H9 (cell line): Measurements from ENCODE around the gene HMGCS1. TPM values are rescaled to one million over a fixed set of nuclear protein-coding genes. Genes with fewer than 3 reads are reported as not detected.
A peak's percentile ranks its signal among the peaks of the same experiment; 100 is the strongest.

ENCODE experiments used
- DNase-seq: peaks from one replicate; pipeline ENCODE4 v3.0.0-alpha.2; 2017
- H2AFZ ChIP-seq: one replicate; pipeline ENCODE4 v1.6.1; 2013; ENCODE audit warnings: mild to moderate bottlenecking, low read length, control low read depth, moderate library complexity
- H2AK5ac ChIP-seq: 2 replicates; pipeline ENCODE4 v1.6.1; 2013; ENCODE audit warnings: low read length, control low read depth, mixed read lengths; ENCODE audit not compliant: insufficient read length
- H2BK120ac ChIP-seq: one replicate; pipeline ENCODE4 v1.6.1; 2013; ENCODE audit warnings: low read depth, mild to moderate bottlenecking, low read length, control low read depth, inconsistent platforms; ENCODE audit not compliant: poor library complexity, severe bottlenecking
- H2BK12ac ChIP-seq: 2 replicates; pipeline ENCODE4 v1.6.1; 2013; ENCODE audit warnings: low read length, control low read depth, mixed read lengths, low read depth; ENCODE audit not compliant: insufficient read length
- H2BK15ac ChIP-seq: 2 replicates; pipeline ENCODE4 v1.6.1; 2013; ENCODE audit warnings: low read depth, low read length, control low read depth
- H2BK20ac ChIP-seq: one replicate; pipeline ENCODE4 v1.6.1; 2013; ENCODE audit warnings: low read depth, mild to moderate bottlenecking, low read length, control low read depth, inconsistent platforms; ENCODE audit not compliant: poor library complexity, severe bottlenecking
- H2BK5ac ChIP-seq: 2 replicates; pipeline ENCODE4 v1.6.1; 2013; ENCODE audit warnings: low read length, control low read depth, mixed read lengths; ENCODE audit not compliant: insufficient read length
- H3K14ac ChIP-seq: 2 replicates; pipeline ENCODE4 v1.6.1; 2013; ENCODE audit warnings: low read length, control low read depth; ENCODE audit not compliant: insufficient read depth
- H3K18ac ChIP-seq: 2 replicates; pipeline ENCODE4 v1.6.1; 2013; ENCODE audit warnings: low read depth, mild to moderate bottlenecking, mixed read lengths, low read length, control low read depth; ENCODE audit not compliant: insufficient read length
- H3K23ac ChIP-seq: 2 replicates; pipeline ENCODE4 v1.6.1; 2013; ENCODE audit warnings: low read length, control low read depth, mixed read lengths, low read depth; ENCODE audit not compliant: insufficient read length
- H3K23me2 ChIP-seq: 2 replicates; pipeline ENCODE4 v1.6.1; 2013; ENCODE audit warnings: low read depth, mild to moderate bottlenecking, mixed read lengths, low read length, control low read depth; ENCODE audit not compliant: insufficient read length, poor library complexity, severe bottlenecking
- H3K27ac ChIP-seq: 2 replicates; pipeline ENCODE4 v1.5.1; 2013; ENCODE audit warnings: low read length, control low read depth, mixed read lengths, low read depth; ENCODE audit not compliant: insufficient read length
- H3K27me3 ChIP-seq: 2 replicates; pipeline ENCODE4 v1.6.1; 2013; ENCODE audit warnings: low read length, control low read depth, inconsistent platforms; ENCODE audit not compliant: insufficient read depth
- H3K4ac ChIP-seq: 2 replicates; pipeline ENCODE4 v1.6.1; 2013; ENCODE audit warnings: low read depth, mild to moderate bottlenecking, control low read depth, inconsistent platforms, low read length, moderate library complexity
- H3K4me1 ChIP-seq: 2 replicates; pipeline ENCODE4 v1.6.1; 2013; ENCODE audit warnings: low read length, control low read depth, inconsistent platforms; ENCODE audit not compliant: insufficient read depth
- H3K4me2 ChIP-seq: 2 replicates; pipeline ENCODE4 v1.6.1; 2013; ENCODE audit warnings: low read length, control low read depth, mixed read lengths; ENCODE audit not compliant: insufficient read length, insufficient read depth
- H3K56ac ChIP-seq: 2 replicates; pipeline ENCODE4 v1.6.1; 2013; ENCODE audit warnings: low read depth, mild to moderate bottlenecking, mixed read lengths, low read length, control low read depth; ENCODE audit not compliant: insufficient read length
- H3K79me1 ChIP-seq: 2 replicates; pipeline ENCODE4 v1.6.1; 2013; ENCODE audit warnings: low read depth, mild to moderate bottlenecking, moderate library complexity, low read length, control low read depth, inconsistent platforms; ENCODE audit not compliant: insufficient read depth, poor library complexity, severe bottlenecking
- H3K79me2 ChIP-seq: 2 replicates; pipeline ENCODE4 v1.6.1; 2013; ENCODE audit warnings: low read length, control low read depth, inconsistent platforms; ENCODE audit not compliant: insufficient read depth
- H3K9ac ChIP-seq: 2 replicates; pipeline ENCODE4 v1.6.1; 2013; ENCODE audit warnings: low read length, control low read depth, mixed read lengths; ENCODE audit not compliant: insufficient read length; ENCODE audit errors: extremely low read depth
- H3K9me3 ChIP-seq: one replicate; pipeline ENCODE4 v1.6.1; 2013; ENCODE audit warnings: low read depth, low read length, inconsistent platforms; ENCODE audit not compliant: control insufficient read depth
- H3T11ph ChIP-seq: one replicate; pipeline ENCODE4 v1.6.1; 2013; ENCODE audit warnings: mild to moderate bottlenecking, low read length, control low read depth, inconsistent platforms
- H4K20me1 ChIP-seq: one replicate; pipeline ENCODE4 v1.6.1; 2013; ENCODE audit not compliant: control insufficient read depth, insufficient read length, insufficient read depth
- H4K5ac ChIP-seq: 2 replicates; pipeline ENCODE4 v1.6.1; 2013; ENCODE audit warnings: low read depth, mild to moderate bottlenecking, mixed read lengths, low read length, control low read depth; ENCODE audit not compliant: insufficient read length
- H4K8ac ChIP-seq: replicated peaks from 2 replicates; pipeline ENCODE4 v1.6.1; 2013; ENCODE audit warnings: low read length, control low read depth, mixed read lengths, low read depth; ENCODE audit not compliant: insufficient read length
- H4K91ac ChIP-seq: 2 replicates; pipeline ENCODE4 v1.6.1; 2013; ENCODE audit warnings: low read depth, mild to moderate bottlenecking, moderate library complexity, mixed read lengths, low read length, control low read depth; ENCODE audit not compliant: insufficient read length
- H3K27ac Mint-ChIP-seq, 3 experiments: 2 replicates in 2 of 3; 3 replicates in 1 of 3; pipeline ENCODE4 v1.8.0; 2020 to 2021; ENCODE audit warnings: mixed read lengths in 3 of 3, mild to moderate bottlenecking in 1 of 3, moderate library complexity in 1 of 3
- H3K27me3 Mint-ChIP-seq: 2 replicates; pipeline ENCODE4 v1.8.0; 2021; ENCODE audit warnings: low read depth, mild to moderate bottlenecking, moderate library complexity, mixed read lengths
- H3K36me3 Mint-ChIP-seq, 3 experiments: 2 replicates in 2 of 3; 3 replicates in 1 of 3; pipeline ENCODE4 v1.8.0; 2020 to 2021; ENCODE audit warnings: low read depth in 3 of 3, mixed read lengths in 3 of 3; ENCODE audit not compliant: insufficient read depth in 1 of 3
- H3K4me1 Mint-ChIP-seq, 2 experiments: 2 replicates each; pipeline ENCODE4 v1.8.0; 2020; ENCODE audit warnings: mixed read lengths in 2 of 2
- H3K4me3 Mint-ChIP-seq, 2 experiments: 2 replicates in 1 of 2; 3 replicates in 1 of 2; pipeline ENCODE4 v1.8.0; 2020 to 2021; ENCODE audit warnings: mild to moderate bottlenecking in 2 of 2, mixed read lengths in 2 of 2, moderate library complexity in 1 of 2
- H3K9me3 Mint-ChIP-seq, 2 experiments: 2 replicates in 1 of 2; 3 replicates in 1 of 2; pipeline ENCODE4 v1.8.0; 2020; ENCODE audit warnings: mild to moderate bottlenecking in 2 of 2, mixed read lengths in 2 of 2, moderate library complexity in 1 of 2
- total RNA-seq: library from RNA; stranded (reverse); gene quantifications from 2 replicates; pipeline ENCODE4 v1.2.1, GENCODE V29; 2021
- TF ChIP-seq, protein P1 (sequence below): fragments of 200-600 bp; sonication (generic); conservative IDR thresholded peaks from 3 replicates; pipeline ENCODE4 v1.8.0; 2021; ENCODE audit warnings: antibody characterized with exemption, mild to moderate bottlenecking

The HMGCS1 gene
- total RNA-seq, 1 experiment from 2014 or later: 147 TPM

DNA sequence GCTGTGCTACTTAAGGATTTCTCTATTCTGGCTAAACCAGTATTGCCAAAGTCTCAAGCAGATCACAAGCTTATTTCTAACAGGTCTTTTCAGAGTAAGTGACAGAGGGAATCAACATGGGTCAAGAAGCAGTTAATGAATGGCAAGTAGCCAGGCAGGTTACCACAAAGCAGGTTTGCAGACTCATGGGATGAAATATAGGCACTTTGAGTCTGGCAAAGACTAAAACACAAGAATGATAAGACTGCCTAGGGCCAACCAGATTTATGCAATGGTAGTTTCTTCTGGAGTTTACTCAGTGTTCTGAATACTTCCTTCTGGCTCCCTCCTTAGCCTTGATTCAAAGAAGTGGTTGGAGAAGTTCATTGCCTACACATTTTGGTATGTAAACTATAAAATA, 3.6 kb downstream of the HMGCS1 start:
- Mint-ChIP-seq H3K36me3 (peaks cover 21 to 30% (median 30%) of the 10 kb centered on the region in 3 experiments), H3K4me3 (peak overlapping the region in 1 of 2 experiments; percentile 74; a peak in 4 of 5 replicates), H3K9me3 (peaks cover 2 to 9% of the 10 kb centered on the region in 2 experiments; a peak in 3 of 5 replicates), H3K4me1 (peaks cover 55 to 62% of the 10 kb centered on the region in 2 experiments), H3K27ac (peak overlapping the region in 2 of 3 experiments; percentile 83 to 84; a peak in 5 of 7 replicates), H3K27me3 (peaks cover 1% of the 10 kb centered on the region)
- no peak overlapping the region for H3K14ac ChIP-seq
- no peak overlapping the region for H4K8ac ChIP-seq
- H3K56ac ChIP-seq: no peak overlapping the region
- H2BK12ac ChIP-seq: no peak overlapping the region
- peak overlapping the region; percentile 87 for H3K4me2 ChIP-seq
- no peak overlapping the region for H3T11ph ChIP-seq
- peaks cover 13% of the 10 kb centered on the region for H3K23me2 ChIP-seq
- no peaks in the 10 kb centered on the region for H3K79me1 ChIP-seq
- H3K9me3 ChIP-seq: no peaks in the 10 kb centered on the region
- TF ChIP-seq, protein P1, sequence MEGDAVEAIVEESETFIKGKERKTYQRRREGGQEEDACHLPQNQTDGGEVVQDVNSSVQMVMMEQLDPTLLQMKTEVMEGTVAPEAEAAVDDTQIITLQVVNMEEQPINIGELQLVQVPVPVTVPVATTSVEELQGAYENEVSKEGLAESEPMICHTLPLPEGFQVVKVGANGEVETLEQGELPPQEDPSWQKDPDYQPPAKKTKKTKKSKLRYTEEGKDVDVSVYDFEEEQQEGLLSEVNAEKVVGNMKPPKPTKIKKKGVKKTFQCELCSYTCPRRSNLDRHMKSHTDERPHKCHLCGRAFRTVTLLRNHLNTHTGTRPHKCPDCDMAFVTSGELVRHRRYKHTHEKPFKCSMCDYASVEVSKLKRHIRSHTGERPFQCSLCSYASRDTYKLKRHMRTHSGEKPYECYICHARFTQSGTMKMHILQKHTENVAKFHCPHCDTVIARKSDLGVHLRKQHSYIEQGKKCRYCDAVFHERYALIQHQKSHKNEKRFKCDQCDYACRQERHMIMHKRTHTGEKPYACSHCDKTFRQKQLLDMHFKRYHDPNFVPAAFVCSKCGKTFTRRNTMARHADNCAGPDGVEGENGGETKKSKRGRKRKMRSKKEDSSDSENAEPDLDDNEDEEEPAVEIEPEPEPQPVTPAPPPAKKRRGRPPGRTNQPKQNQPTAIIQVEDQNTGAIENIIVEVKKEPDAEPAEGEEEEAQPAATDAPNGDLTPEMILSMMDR: no peak
- peaks cover 3% of the 10 kb centered on the region for H4K20me1 ChIP-seq
- no peak overlapping the region for H4K5ac ChIP-seq
- no peak overlapping the region for H3K4ac ChIP-seq
- no peak for DNase-seq
- no peak overlapping the region for H2BK20ac ChIP-seq
- no peak overlapping the region for H2BK15ac ChIP-seq
- H3K79me2 ChIP-seq: peaks cover 71% of the 10 kb centered on the region; the same call in 1 of the 2 replicates
- H2BK5ac ChIP-seq: no peak overlapping the region
- no peaks in the 10 kb centered on the region for H3K27me3 ChIP-seq
- H2AFZ ChIP-seq: no peak overlapping the region
- H3K23ac ChIP-seq: no peak overlapping the region
- no peak overlapping the region for H3K27ac ChIP-seq
- no peak overlapping the region for H2AK5ac ChIP-seq
- H3K4me1 ChIP-seq: peaks cover 3% of the 10 kb centered on the region; the same call in 1 of the 2 replicates
- peak overlapping the region; percentile 20 for H3K9ac ChIP-seq
- no peak overlapping the region for H4K91ac ChIP-seq
- H2BK120ac ChIP-seq: no peak overlapping the region
- no peak overlapping the region for H3K18ac ChIP-seq
